ENCODE measurements around the gene CGN. TPM values are rescaled to one million over a fixed set of nuclear protein-coding genes. Genes with fewer than 3 reads are reported as not detected.

The CGN gene
- total RNA-seq, 2 donors from 2014 or later, result 2.3 TPM; not detected in 1

- Histone ChIP-seq H3K4me1 (ENCODE audit: control insufficient read depth in 1 of 2, low read depth in 2 of 2) (no peaks in the 10 kb centered on the region), H3K9me3 (peaks cover 6% of the 10 kb centered on the region), H3K4me3 (no peak overlapping the region), H3K36me3 (no peaks in the 10 kb centered on the region), H3K27me3 (replicated peaks; ENCODE audit: insufficient read depth) (no peaks in the 10 kb centered on the region), H3K27ac (no peak overlapping the region)
- ATAC-seq (ENCODE audit: insufficient number of reproducible peaks, low FRiP score, low read depth) (no peak), DNase-seq (ENCODE audit: low spot score) (no peak)
- TF ChIP-seq CTCF (IDR thresholded peaks at IDR 0.05), result no peak
Measured at GRCh38 chr1:151479462-151479861, 31.7 kb upstream of the CGN start.

GRCh38 chr1:151482017-151482416 lies 29.2 kb upstream of the CGN start:
- no peaks in the 10 kb centered on the region for H3K27me3 ChIP-seq (replicated peaks; ENCODE audit: insufficient read depth)
- H3K4me1 ChIP-seq (ENCODE audit: control insufficient read depth in 1 of 2, low read depth in 2 of 2), result no peaks in the 10 kb centered on the region
- no peaks in the 10 kb centered on the region for H3K36me3 ChIP-seq
- DNase-seq (ENCODE audit: low spot score), result no peak
- H3K27ac ChIP-seq, result no peak overlapping the region
- ATAC-seq (ENCODE audit: insufficient number of reproducible peaks, low FRiP score, low read depth), result no peak
- H3K9me3 ChIP-seq, result peaks cover 6% of the 10 kb centered on the region
- TF ChIP-seq CTCF (IDR thresholded peaks at IDR 0.05), result no peak
- H3K4me3 ChIP-seq, result no peak overlapping the region

GRCh38 chr1:151485685-151486255 lies 25.4 kb upstream of the CGN start:
- H3K36me3 ChIP-seq, result no peaks in the 10 kb centered on the region
- no peak for TF ChIP-seq CTCF (IDR thresholded peaks at IDR 0.05)
- no peak overlapping the region for H3K27ac ChIP-seq
- H3K9me3 ChIP-seq, result peaks cover 6% of the 10 kb centered on the region
- no peak overlapping the region for H3K4me3 ChIP-seq
- DNase-seq (ENCODE audit: low spot score), result no peak
- H3K4me1 ChIP-seq (ENCODE audit: control insufficient read depth in 1 of 2, low read depth in 2 of 2), result no peaks in the 10 kb centered on the region
- no peaks in the 10 kb centered on the region for H3K27me3 ChIP-seq (replicated peaks; ENCODE audit: insufficient read depth)
- no peak for ATAC-seq (ENCODE audit: insufficient number of reproducible peaks, low FRiP score, low read depth)

GRCh38 chr1:151486557-151486956 lies 24.6 kb upstream of the CGN start:
- Histone ChIP-seq H3K36me3 (no peaks in the 10 kb centered on the region), H3K27ac (no peak overlapping the region), H3K4me3 (no peak overlapping the region), H3K27me3 (replicated peaks; ENCODE audit: insufficient read depth) (no peaks in the 10 kb centered on the region), H3K4me1 (ENCODE audit: control insufficient read depth in 1 of 2, low read depth in 2 of 2) (no peaks in the 10 kb centered on the region), H3K9me3 (peaks cover 6% of the 10 kb centered on the region)
- no peak for DNase-seq (ENCODE audit: low spot score)
- no peak for ATAC-seq (ENCODE audit: insufficient number of reproducible peaks, low FRiP score, low read depth)
- no peak for TF ChIP-seq CTCF (IDR thresholded peaks at IDR 0.05)

GRCh38 chr1:151491641-151492040 lies 19.5 kb upstream of the CGN start:
- Histone ChIP-seq H3K4me3 (no peak overlapping the region), H3K9me3 (no peaks in the 10 kb centered on the region), H3K27me3 (replicated peaks; ENCODE audit: insufficient read depth) (no peaks in the 10 kb centered on the region), H3K36me3 (no peaks in the 10 kb centered on the region), H3K27ac (no peak overlapping the region), H3K4me1 (ENCODE audit: control insufficient read depth in 1 of 2, low read depth in 2 of 2) (peaks cover 0 to 3% of the 10 kb centered on the region in 2 donors)
- ATAC-seq (ENCODE audit: insufficient number of reproducible peaks, low FRiP score, low read depth), result no peak
- TF ChIP-seq CTCF (IDR thresholded peaks at IDR 0.05), result no peak
- DNase-seq (ENCODE audit: low spot score), result no peak

Measured in thoracic aorta (tissue), 2 donors.